ENCODE results near the gene NRG3. TPM values are rescaled to one million over a fixed set of nuclear protein-coding genes. Genes with fewer than 3 reads are reported as not detected.

The NRG3 gene
- total RNA-seq, 2 donors from 2014 or later: not detected

- DNase-seq (ENCODE audit: low spot score) (no peak), ATAC-seq (no peak)
- H3K4me1 Mint-ChIP-seq (ENCODE audit: low read depth in 2 of 2): no peaks in the 10 kb centered on the region
- no peak overlapping the region for H3K27ac Mint-ChIP-seq
- H3K36me3 Mint-ChIP-seq: no peaks in the 10 kb centered on the region
- no peak overlapping the region for H3K4me3 Mint-ChIP-seq
- H3K27me3 Mint-ChIP-seq: no peaks in the 10 kb centered on the region
- peaks cover 8% of the 10 kb centered on the region for H3K9me3 Mint-ChIP-seq
Observed at GRCh38 chr10:82742898-82743297, 867.9 kb downstream of the NRG3 start.

GRCh38 chr10:82750538-82750937 lies 875.5 kb downstream of the NRG3 start:
- Mint-ChIP-seq H3K4me1 (ENCODE audit: low read depth in 2 of 2) (no peaks in the 10 kb centered on the region), H3K27ac (no peak overlapping the region), H3K27me3 (no peaks in the 10 kb centered on the region), H3K9me3 (peaks cover 5% of the 10 kb centered on the region), H3K36me3 (no peaks in the 10 kb centered on the region), H3K4me3 (no peak overlapping the region)
- ATAC-seq: no peak
- DNase-seq (ENCODE audit: low spot score): no peak

GRCh38 chr10:82757397-82757796 lies 882.4 kb downstream of the NRG3 start:
- H3K27ac Mint-ChIP-seq: no peak overlapping the region

GRCh38 chr10:82757901-82758300 lies 882.9 kb downstream of the NRG3 start:
- no peak overlapping the region for H3K4me3 Mint-ChIP-seq

More at GRCh38 chr10:82757397-82757796, 882.4 kb downstream of the NRG3 start:
- no peaks in the 10 kb centered on the region for H3K27me3 Mint-ChIP-seq
- DNase-seq (ENCODE audit: low spot score): no peak
- ATAC-seq: no peak
- no peak overlapping the region for H3K4me3 Mint-ChIP-seq
- H3K4me1 Mint-ChIP-seq (ENCODE audit: low read depth in 2 of 2): no peaks in the 10 kb centered on the region
- H3K36me3 Mint-ChIP-seq: no peaks in the 10 kb centered on the region
- H3K9me3 Mint-ChIP-seq: peaks cover 11% of the 10 kb centered on the region

GRCh38 chr10:82759050-82759449 lies 884.1 kb downstream of the NRG3 start:
- ATAC-seq (no peak), DNase-seq (ENCODE audit: low spot score) (no peak)
- Mint-ChIP-seq H3K27me3 (no peaks in the 10 kb centered on the region), H3K4me3 (no peak overlapping the region), H3K4me1 (ENCODE audit: low read depth in 2 of 2) (no peaks in the 10 kb centered on the region), H3K9me3 (peaks cover 11% of the 10 kb centered on the region), H3K36me3 (no peaks in the 10 kb centered on the region), H3K27ac (no peak overlapping the region)

More at GRCh38 chr10:82757901-82758300, 882.9 kb downstream of the NRG3 start:
- no peak overlapping the region for H3K27ac Mint-ChIP-seq
- ATAC-seq (no peak), DNase-seq (ENCODE audit: low spot score) (no peak)
- no peaks in the 10 kb centered on the region for H3K4me1 Mint-ChIP-seq (ENCODE audit: low read depth in 2 of 2)
- no peaks in the 10 kb centered on the region for H3K36me3 Mint-ChIP-seq
- H3K27me3 Mint-ChIP-seq: no peaks in the 10 kb centered on the region
- H3K9me3 Mint-ChIP-seq: peaks cover 11% of the 10 kb centered on the region

GRCh38 chr10:82762641-82763040 lies 887.6 kb downstream of the NRG3 start:
- H3K36me3 Mint-ChIP-seq: no peaks in the 10 kb centered on the region
- no peak overlapping the region for H3K27ac Mint-ChIP-seq
- ATAC-seq: no peak
- no peaks in the 10 kb centered on the region for H3K4me1 Mint-ChIP-seq (ENCODE audit: low read depth in 2 of 2)
- H3K27me3 Mint-ChIP-seq: no peaks in the 10 kb centered on the region
- no peak for DNase-seq (ENCODE audit: low spot score)
- H3K9me3 Mint-ChIP-seq: peaks cover 9% of the 10 kb centered on the region
- H3K4me3 Mint-ChIP-seq: no peak overlapping the region

- no peak overlapping the region for H3K27ac Mint-ChIP-seq
- H3K4me1 Mint-ChIP-seq (ENCODE audit: low read depth in 2 of 2): no peaks in the 10 kb centered on the region
- H3K4me3 Mint-ChIP-seq: no peak overlapping the region
- H3K36me3 Mint-ChIP-seq: no peaks in the 10 kb centered on the region
- ATAC-seq (no peak), DNase-seq (ENCODE audit: low spot score) (no peak)
- H3K27me3 Mint-ChIP-seq: no peaks in the 10 kb centered on the region
- H3K9me3 Mint-ChIP-seq: peaks cover 12% of the 10 kb centered on the region
Observed at GRCh38 chr10:82768040-82768439, 893.0 kb downstream of the NRG3 start.

GRCh38 chr10:82778908-82779307 lies 903.9 kb downstream of the NRG3 start:
- Mint-ChIP-seq H3K4me3 (no peak overlapping the region), H3K9me3 (peaks cover 7% of the 10 kb centered on the region), H3K27me3 (no peaks in the 10 kb centered on the region), H3K4me1 (ENCODE audit: low read depth in 2 of 2) (no peaks in the 10 kb centered on the region), H3K36me3 (peaks cover 6% of the 10 kb centered on the region), H3K27ac (no peak overlapping the region)
- ATAC-seq: no peak
- DNase-seq (ENCODE audit: low spot score): no peak

GRCh38 chr10:82796510-82796909 lies 921.5 kb downstream of the NRG3 start:
- Mint-ChIP-seq H3K9me3 (no peaks in the 10 kb centered on the region), H3K27me3 (no peaks in the 10 kb centered on the region), H3K27ac (no peak overlapping the region), H3K36me3 (peaks cover 4% of the 10 kb centered on the region), H3K4me1 (ENCODE audit: low read depth in 2 of 2) (no peaks in the 10 kb centered on the region), H3K4me3 (no peak overlapping the region)
- no peak for DNase-seq (ENCODE audit: low spot score)
- ATAC-seq: no peak

- DNase-seq (ENCODE audit: low spot score) (no peak), ATAC-seq (no peak)
- Mint-ChIP-seq H3K4me1 (ENCODE audit: low read depth in 2 of 2) (no peaks in the 10 kb centered on the region), H3K9me3 (peaks cover 4% of the 10 kb centered on the region), H3K27me3 (no peaks in the 10 kb centered on the region), H3K27ac (no peak overlapping the region), H3K36me3 (no peaks in the 10 kb centered on the region), H3K4me3 (no peak overlapping the region)
Observed at GRCh38 chr10:82801289-82801688, 926.3 kb downstream of the NRG3 start.

GRCh38 chr10:82811621-82812020 lies 936.6 kb downstream of the NRG3 start:
- Mint-ChIP-seq H3K27me3 (no peaks in the 10 kb centered on the region), H3K27ac (no peak overlapping the region), H3K4me3 (no peak overlapping the region), H3K9me3 (peaks cover 8% of the 10 kb centered on the region), H3K36me3 (no peaks in the 10 kb centered on the region), H3K4me1 (ENCODE audit: low read depth in 2 of 2) (no peaks in the 10 kb centered on the region)
- ATAC-seq (no peak), DNase-seq (ENCODE audit: low spot score) (no peak)

GRCh38 chr10:82813856-82814255 lies 938.9 kb downstream of the NRG3 start:
- H3K4me1 Mint-ChIP-seq (ENCODE audit: low read depth in 2 of 2): no peaks in the 10 kb centered on the region
- H3K36me3 Mint-ChIP-seq: no peaks in the 10 kb centered on the region
- ATAC-seq: no peak
- DNase-seq (ENCODE audit: low spot score): no peak
- H3K4me3 Mint-ChIP-seq: no peak overlapping the region
- H3K9me3 Mint-ChIP-seq: peaks cover 13% of the 10 kb centered on the region
- H3K27ac Mint-ChIP-seq: no peak overlapping the region
- H3K27me3 Mint-ChIP-seq: no peaks in the 10 kb centered on the region

- ATAC-seq: no peak
- Mint-ChIP-seq H3K4me3 (no peak overlapping the region), H3K27ac (no peak overlapping the region), H3K4me1 (ENCODE audit: low read depth in 2 of 2) (no peaks in the 10 kb centered on the region), H3K27me3 (no peaks in the 10 kb centered on the region), H3K9me3 (peaks cover 13% of the 10 kb centered on the region), H3K36me3 (no peaks in the 10 kb centered on the region)
- DNase-seq (ENCODE audit: low spot score): no peak
Observed at GRCh38 chr10:82814635-82815034, 939.6 kb downstream of the NRG3 start.

GRCh38 chr10:82815680-82816079 lies 940.7 kb downstream of the NRG3 start:
- H3K9me3 Mint-ChIP-seq: peaks cover 14% of the 10 kb centered on the region
- H3K4me3 Mint-ChIP-seq: no peak overlapping the region
- no peak overlapping the region for H3K27ac Mint-ChIP-seq
- no peaks in the 10 kb centered on the region for H3K4me1 Mint-ChIP-seq (ENCODE audit: low read depth in 2 of 2)
- no peak for DNase-seq (ENCODE audit: low spot score)
- ATAC-seq: no peak
- H3K27me3 Mint-ChIP-seq: no peaks in the 10 kb centered on the region
- H3K36me3 Mint-ChIP-seq: no peaks in the 10 kb centered on the region

- H3K9me3 Mint-ChIP-seq: peaks cover 20% of the 10 kb centered on the region
- no peak overlapping the region for H3K4me3 Mint-ChIP-seq
- H3K36me3 Mint-ChIP-seq: no peaks in the 10 kb centered on the region
- H3K27me3 Mint-ChIP-seq: no peaks in the 10 kb centered on the region
- ATAC-seq (no peak), DNase-seq (ENCODE audit: low spot score) (no peak)
- H3K4me1 Mint-ChIP-seq (ENCODE audit: low read depth in 2 of 2): no peaks in the 10 kb centered on the region
- no peak overlapping the region for H3K27ac Mint-ChIP-seq
Observed at GRCh38 chr10:82817676-82818422, 942.9 kb downstream of the NRG3 start.
